Measurements from ENCODE around the gene ZNF235.

- no peak for TF ChIP-seq EP300 (IDR thresholded peaks at IDR 0.05)
- no peak for TF ChIP-seq CTCF (IDR thresholded peaks at IDR 0.05)
- TF ChIP-seq POLR2A (IDR thresholded peaks at IDR 0.05) = no peak
These were observed 49.0 kb downstream of the ZNF235 start for GRCh38 chr19:44255705-44256411.
